HG03378 (cell line): Measurements from ENCODE around the gene MICAL3.
"Not testable (repeated sequence)": the region's sequence is repeated elsewhere in the genome, so short reads cannot be mapped to it uniquely, and the experiment has no call there.

Experiments
- ATAC-seq: cut with Tn5 transposase; IDR thresholded peaks from one replicate; pipeline ENCODE4 v1.9.1; 2021; ENCODE audit warnings: mild to moderate bottlenecking, moderate library complexity; ENCODE audit not compliant: unreplicated experiment

The MICAL3 gene

GRCh38 chr22:18001040-18001893 is 23.1 kb downstream of the MICAL3 start:
- ATAC-seq, result peak; percentile 38

- ATAC-seq, result no peak
Observed at GRCh38 chr22:18000441-18001039, 23.8 kb downstream of the MICAL3 start.

GRCh38 chr22:17999851-18000250 is 24.5 kb downstream of the MICAL3 start:
- ATAC-seq, result no peak

GRCh38 chr22:17998913-17999312 is 25.4 kb downstream of the MICAL3 start:
- no peak for ATAC-seq

GRCh38 chr22:17997456-17997855 is 26.9 kb downstream of the MICAL3 start:
- ATAC-seq, result no peak

- not testable (repeated sequence) for ATAC-seq
Observed at GRCh38 chr22:17995256-17995655, 29.1 kb downstream of the MICAL3 start.

- ATAC-seq, result no peak
Observed at GRCh38 chr22:17994424-17995108, 29.8 kb downstream of the MICAL3 start.

GRCh38 chr22:17992976-17993375 is 31.4 kb downstream of the MICAL3 start:
- not testable (repeated sequence) for ATAC-seq

GRCh38 chr22:17991992-17992391 is 32.4 kb downstream of the MICAL3 start:
- ATAC-seq, result not testable (repeated sequence)

- no peak for ATAC-seq
Observed at GRCh38 chr22:17990942-17991341, 33.4 kb downstream of the MICAL3 start.

- no peak for ATAC-seq
Observed at GRCh38 chr22:17990147-17990546, 34.2 kb downstream of the MICAL3 start.

GRCh38 chr22:17988800-17989513 is 35.4 kb downstream of the MICAL3 start:
- ATAC-seq, result no peak

- no peak for ATAC-seq
Observed at GRCh38 chr22:17985606-17986005, 38.8 kb downstream of the MICAL3 start.

- ATAC-seq, result not testable (repeated sequence)
Observed at GRCh38 chr22:17985071-17985470, 39.3 kb downstream of the MICAL3 start.

- ATAC-seq, result no peak
Observed at GRCh38 chr22:17984114-17984513, 40.2 kb downstream of the MICAL3 start.

- no peak for ATAC-seq
Observed at GRCh38 chr22:17982572-17983141, 41.7 kb downstream of the MICAL3 start.

- ATAC-seq, result no peak
Observed at GRCh38 chr22:17981497-17981896, 42.9 kb downstream of the MICAL3 start.

GRCh38 chr22:17980638-17981051 is 43.7 kb downstream of the MICAL3 start:
- ATAC-seq, result no peak

GRCh38 chr22:17980015-17980590 is 44.3 kb downstream of the MICAL3 start:
- ATAC-seq, result no peak

- ATAC-seq, result no peak
Observed at GRCh38 chr22:17978027-17978426, 46.3 kb downstream of the MICAL3 start.
